Mammary epithelial cell (primary cell): ENCODE results near the gene DIO2.

Experiments
- CTCF ChIP-seq, 2 donors: IDR thresholded peaks in 1 of 2; conservative IDR thresholded peaks in 1 of 2; 2 replicates each; pipeline ENCODE4 v1.5.1; 2011 to 2012; ENCODE audit warnings: inconsistent platforms in 2 of 2, low read length in 2 of 2, mild to moderate bottlenecking in 2 of 2, control low read depth in 1 of 2, low read depth in 1 of 2; ENCODE audit not compliant: insufficient read depth in 1 of 2; ENCODE audit errors: extremely low read depth in 1 of 2
- EZH2 ChIP-seq: IDR thresholded peaks from 2 replicates; pipeline ENCODE4 v1.6.1; 2012; ENCODE audit warnings: low read length, inconsistent platforms, borderline replicate concordance

- TF ChIP-seq CTCF (conservative IDR thresholded peaks at IDR 0.05 in 1 of 2, IDR thresholded peaks at IDR 0.05 in 1 of 2; ENCODE audit: extremely low read depth in 1 of 2, insufficient read depth in 1 of 2, low read depth in 1 of 2, low read length in 2 of 2) (no peak), EZH2 (no peak)
These were observed 22.7 kb downstream of the DIO2 start for GRCh38 chr14:80188571-80188970.
